GM19035 (cell line): ENCODE measurements around the gene PTPN5.
A peak's percentile ranks its signal among the peaks of the same experiment; 100 is the strongest.

Experiments
- ATAC-seq: cut with Tn5 transposase; IDR thresholded peaks from one replicate; pipeline ENCODE4 v1.9.1; 2021; ENCODE audit not compliant: unreplicated experiment

PTPN5 gene

GRCh38 chr11:18773681-18774080, 17.9 kb downstream of the PTPN5 start:
- ATAC-seq = no peak

- no peak for ATAC-seq
These were observed 18.5 kb downstream of the PTPN5 start for GRCh38 chr11:18773104-18773503.

DNA sequence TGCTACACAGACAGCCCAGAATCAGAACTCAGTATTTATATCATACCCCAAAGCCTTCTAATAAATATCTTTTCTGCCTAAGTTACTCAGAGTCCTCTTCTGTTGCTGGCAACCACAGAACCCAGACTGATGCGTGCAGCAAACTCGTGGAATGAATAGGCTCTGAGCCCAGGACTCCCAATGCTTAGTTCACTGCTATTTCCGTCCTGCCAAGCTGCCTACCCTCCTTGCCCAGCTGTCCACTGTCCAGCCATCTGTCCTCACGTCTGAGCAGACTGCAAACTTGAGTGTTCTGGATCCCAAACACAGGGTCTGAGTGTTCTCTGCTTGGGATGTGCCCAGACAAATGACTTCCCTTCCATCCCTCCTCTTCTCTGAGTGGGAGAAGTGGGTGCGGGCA, 19.4 kb downstream of the PTPN5 start:
- ATAC-seq = no peak

- ATAC-seq = no peak
These were observed 20.1 kb downstream of the PTPN5 start for GRCh38 chr11:18771266-18772035.

DNA sequence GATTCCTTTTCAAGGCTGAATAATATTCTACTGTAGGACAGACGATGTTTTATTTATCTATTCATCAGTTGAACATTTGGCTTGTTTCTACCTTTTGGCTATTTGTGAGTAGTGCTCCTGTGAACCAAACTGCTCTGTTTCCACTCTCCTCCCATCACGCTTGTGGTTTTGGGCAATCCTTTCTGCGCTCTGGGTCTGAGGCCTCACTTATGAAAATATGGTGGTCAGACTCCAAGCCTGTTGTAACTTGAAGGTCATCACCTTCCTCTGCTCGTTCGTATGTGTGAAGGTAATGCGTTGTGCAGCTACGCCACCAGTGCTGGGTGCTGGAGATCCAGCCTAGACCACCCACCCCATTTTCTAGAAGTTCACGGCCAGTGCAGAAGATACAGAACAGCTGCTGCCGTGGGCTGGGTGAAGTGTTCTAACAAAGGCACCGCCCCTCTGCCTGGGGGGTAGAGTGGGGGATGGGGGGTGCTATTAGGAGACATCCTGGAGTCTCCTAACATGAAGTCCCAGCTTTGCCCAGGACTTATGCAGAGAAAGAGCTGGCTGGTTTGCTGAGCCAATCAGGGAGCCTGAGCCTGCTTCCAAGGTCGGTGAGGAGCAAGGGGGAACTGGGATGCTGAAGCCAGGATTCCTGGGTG, 21.0 kb downstream of the PTPN5 start:
- ATAC-seq = no peak

DNA sequence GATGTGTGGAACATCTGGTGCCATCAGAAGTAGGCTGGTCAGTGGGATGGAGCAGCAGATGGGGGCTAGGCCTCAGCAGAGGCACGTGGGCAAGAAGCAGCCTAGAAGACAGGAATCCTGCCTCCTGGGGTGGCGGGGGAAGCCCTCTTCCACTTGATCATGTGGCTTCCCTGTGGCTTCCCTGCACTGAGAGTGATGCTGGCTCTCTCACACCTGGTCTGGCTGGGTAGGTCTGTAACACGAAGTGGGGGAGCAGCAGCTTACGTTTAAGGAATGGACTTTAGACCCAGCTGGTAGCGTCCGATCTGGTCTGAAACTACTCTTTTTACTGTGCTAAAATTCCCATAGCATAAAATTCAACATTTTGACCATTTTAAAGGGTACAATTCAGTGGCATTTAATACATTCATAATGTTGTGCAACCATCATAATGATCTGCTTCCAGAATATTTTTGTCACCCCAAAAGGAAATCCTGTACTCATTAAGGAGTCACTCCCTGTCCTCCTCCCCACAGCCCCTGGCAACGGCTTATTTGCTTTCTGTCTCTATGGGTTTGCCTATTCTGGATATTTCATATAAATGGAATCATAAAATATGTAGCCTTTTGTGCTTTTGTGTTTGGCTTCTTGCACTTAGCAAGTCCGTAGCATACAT, 21.7 kb downstream of the PTPN5 start:
- ATAC-seq = peak; percentile 71

DNA sequence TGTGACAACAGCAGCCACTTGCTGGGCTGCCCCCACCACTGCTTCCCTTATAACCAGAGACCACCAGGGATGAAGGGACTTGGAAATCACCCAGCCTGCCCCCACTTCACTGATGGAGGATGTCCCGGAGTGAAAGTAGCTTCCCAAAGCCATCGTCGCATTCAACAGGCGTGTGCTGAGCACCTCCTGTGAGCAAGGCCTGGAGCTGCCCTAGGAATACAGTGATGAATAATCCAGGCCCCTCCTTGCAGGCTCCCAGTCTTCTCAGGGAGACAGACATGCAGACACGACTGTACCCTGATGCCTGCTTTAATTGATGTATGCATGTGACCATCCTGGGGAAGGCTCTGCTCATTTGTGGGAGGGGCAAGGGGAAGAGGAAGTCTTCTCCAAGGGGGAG, 22.6 kb downstream of the PTPN5 start:
- no peak for ATAC-seq

GRCh38 chr11:18768472-18768901, 23.1 kb downstream of the PTPN5 start:
- peak; percentile 75 for ATAC-seq

DNA sequence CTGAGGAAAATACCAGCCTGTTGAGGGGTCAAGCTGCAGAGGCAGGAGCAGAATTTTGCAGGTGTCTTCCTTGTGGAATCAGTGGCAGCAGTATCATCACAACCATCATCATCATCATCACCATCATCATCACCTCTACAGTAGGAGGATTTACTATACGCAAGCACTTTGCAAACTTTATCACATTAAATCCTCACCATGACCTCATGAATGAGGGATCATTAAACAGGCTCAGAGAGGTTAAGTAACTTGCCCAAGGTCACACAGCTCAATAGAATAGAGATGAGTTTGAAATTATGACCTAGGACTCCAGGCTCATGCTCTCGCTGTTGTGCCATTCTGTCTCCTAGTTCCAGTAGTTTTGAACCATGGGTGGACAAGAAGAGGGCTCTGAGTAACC, 25.6 kb downstream of the PTPN5 start:
- ATAC-seq = no peak

DNA sequence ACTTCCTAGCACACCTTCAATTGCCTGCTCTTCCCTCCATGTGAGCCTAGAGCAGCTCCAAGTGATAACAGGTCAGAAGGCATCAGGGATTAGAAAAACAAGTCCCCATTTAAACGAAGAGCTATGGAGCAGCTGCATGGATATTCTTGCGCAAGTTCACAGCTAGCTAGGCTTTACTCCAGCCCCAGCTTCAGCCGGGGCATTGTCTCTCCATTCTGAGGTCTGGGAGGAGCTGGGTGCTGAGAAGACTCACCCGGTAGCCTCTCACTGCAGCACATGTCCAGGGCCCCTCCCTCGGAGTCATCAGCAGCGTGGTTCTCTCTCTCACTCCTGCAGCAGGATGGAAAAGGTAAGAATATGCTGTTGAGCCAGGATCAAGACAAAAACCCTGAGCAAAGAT, 26.0 kb downstream of the PTPN5 start:
- ATAC-seq = no peak

- ATAC-seq = no peak
These were observed 29.9 kb downstream of the PTPN5 start for GRCh38 chr11:18761741-18762140.

DNA sequence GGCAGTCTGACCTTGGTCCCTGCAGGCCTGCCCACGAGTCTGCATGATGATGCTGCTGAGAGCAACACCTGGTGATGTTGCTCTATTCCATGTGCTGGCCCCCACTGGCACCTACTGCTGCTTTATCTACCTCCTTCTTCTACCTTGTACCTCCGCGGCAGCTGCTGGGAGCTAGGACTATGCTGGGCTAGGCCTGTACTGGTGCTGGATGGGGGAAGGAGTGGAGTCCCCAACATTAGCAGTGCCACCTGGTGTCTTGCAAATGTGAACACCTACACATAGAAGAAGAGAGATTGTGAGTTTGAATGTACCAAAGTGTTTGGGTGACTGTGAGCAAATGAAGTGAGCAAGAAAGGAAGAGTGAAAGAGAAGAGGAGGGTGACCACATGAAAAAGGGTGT, 30.5 kb downstream of the PTPN5 start:
- no peak for ATAC-seq

GRCh38 chr11:18757811-18758210, 33.8 kb downstream of the PTPN5 start:
- no peak for ATAC-seq

DNA sequence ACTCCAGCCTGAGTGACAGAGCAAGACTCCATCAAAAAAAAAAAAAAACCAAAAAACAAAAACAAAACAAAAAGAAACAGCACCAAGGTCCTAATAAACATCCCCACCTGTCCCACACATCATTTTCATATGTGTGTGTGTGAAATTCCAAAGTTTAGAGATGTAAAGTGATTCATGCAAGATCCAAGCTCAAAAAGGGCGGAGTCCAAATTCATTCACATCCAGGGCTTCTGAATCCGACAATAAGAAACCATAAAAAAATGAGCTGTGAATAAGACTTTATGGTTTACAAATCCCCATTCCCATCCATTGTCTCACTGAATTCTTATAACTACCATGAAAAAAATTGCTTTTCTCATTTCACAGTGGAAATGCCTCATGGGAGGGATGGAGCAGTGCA, 34.7 kb downstream of the PTPN5 start:
- ATAC-seq = no peak

DNA sequence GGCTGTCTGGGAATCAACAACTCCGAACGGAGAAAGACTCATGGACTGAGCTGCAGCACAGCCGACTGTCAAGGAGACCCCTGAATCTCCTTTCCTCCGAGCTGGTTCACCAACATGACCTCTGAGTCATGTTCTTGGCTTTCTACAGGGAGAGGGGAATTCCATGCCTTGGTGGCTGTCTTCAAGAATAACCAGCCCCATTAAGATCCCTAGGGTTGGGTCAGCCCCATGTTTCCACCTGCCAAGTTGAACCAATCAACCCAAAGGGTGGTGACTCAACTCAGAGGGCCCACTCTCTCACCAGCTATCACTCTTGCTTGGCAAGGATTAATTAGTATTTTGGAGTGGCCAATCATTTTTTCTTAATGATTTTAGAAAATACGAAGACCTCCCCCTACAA, 37.3 kb downstream of the PTPN5 start:
- no peak for ATAC-seq

GRCh38 chr11:18752502-18752901, 39.1 kb downstream of the PTPN5 start:
- no peak for ATAC-seq

DNA sequence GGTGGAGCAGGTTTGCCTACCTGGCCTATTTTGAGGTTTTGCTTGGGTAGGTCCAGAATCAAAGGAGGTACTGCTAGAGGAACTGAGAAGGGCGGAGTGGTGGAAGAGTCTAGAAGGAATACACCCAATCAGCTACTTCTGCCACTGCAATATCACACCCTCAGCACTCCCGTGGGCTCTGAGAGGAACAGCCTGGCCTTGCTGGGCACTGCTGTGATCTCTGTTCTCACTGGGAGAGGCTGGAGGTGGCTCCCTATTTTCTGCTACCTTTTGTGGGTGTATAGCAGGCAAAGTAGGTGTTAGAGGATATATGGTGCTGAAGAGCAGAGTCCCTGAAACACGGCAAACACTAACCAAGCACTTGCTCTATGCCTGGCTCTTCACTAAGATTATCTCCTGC, 40.7 kb downstream of the PTPN5 start:
- ATAC-seq = no peak

- ATAC-seq = no peak
These were observed 41.8 kb downstream of the PTPN5 start for GRCh38 chr11:18749681-18750319.

DNA sequence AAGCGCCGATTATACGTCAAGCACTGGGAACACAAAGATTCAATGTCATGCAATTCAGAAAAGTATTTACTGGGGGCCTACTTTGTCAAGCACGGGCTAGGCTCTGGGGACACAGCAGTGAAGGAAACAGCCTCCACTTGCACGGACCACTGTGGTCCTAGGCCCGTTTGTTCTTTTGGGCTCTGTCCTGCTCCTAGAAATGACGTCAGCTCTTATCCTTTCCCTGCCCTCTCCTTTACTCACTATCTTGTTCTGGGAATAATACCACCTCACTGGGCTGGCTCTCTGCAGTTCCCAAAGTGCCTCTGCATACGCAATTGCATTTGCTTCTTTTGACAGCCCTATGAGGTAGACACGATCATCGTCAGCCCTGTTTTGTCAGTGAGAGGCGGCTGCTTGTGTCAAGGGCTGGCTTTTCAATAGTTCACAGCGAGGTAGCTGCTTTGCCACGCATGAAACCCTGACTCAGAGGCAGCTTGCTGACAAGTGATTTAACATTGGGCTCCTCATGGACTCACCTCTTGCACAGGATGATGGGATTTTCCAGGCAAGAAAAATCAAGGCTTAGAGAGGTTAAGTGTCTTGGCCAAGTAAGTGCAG, 42.7 kb downstream of the PTPN5 start:
- no peak for ATAC-seq

GRCh38 chr11:18745251-18745650, 46.3 kb downstream of the PTPN5 start:
- no peak for ATAC-seq

DNA sequence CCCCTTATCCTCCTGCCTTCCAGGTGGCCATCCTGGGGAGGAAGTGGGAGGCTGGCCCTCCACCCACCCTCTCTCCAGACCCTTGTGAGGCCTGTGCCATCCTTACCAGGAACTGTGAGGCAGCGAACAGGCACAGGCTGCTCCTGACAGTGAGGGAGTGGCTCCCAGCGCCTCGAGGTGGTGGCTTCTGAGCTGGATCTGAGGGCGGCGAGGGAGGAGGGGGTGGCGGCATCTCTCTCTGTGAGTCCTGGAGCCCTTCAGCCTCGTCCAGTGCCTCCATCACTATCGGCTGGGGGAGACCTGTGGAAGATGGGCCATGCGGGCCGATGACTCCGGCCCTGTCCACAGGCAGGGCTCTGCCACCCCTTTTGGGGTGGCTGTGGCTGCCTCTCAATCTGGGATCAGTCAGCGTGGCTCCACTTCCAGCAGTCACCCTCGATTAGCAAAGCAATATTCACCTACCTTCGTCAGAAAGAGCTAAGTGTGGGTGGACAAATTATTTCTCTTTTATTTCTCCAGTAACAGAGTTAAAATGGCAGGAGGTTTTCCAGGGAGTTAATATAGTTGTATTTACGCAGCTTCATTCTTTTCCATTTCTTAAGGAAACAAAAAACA, 47.6 kb downstream of the PTPN5 start:
- ATAC-seq = no peak
